HG02763 (cell line): Measurements from ENCODE around the gene SPTBN4.
"Not testable (repeated sequence)": the region's sequence is repeated elsewhere in the genome, so short reads cannot be mapped to it uniquely, and the experiment has no call there.

Experiments used
- ATAC-seq: cut with Tn5 transposase; IDR thresholded peaks from one replicate; pipeline ENCODE4 v1.9.1; 2021; ENCODE audit warnings: mild to moderate bottlenecking, moderate library complexity; ENCODE audit not compliant: unreplicated experiment

Gene SPTBN4

DNA sequence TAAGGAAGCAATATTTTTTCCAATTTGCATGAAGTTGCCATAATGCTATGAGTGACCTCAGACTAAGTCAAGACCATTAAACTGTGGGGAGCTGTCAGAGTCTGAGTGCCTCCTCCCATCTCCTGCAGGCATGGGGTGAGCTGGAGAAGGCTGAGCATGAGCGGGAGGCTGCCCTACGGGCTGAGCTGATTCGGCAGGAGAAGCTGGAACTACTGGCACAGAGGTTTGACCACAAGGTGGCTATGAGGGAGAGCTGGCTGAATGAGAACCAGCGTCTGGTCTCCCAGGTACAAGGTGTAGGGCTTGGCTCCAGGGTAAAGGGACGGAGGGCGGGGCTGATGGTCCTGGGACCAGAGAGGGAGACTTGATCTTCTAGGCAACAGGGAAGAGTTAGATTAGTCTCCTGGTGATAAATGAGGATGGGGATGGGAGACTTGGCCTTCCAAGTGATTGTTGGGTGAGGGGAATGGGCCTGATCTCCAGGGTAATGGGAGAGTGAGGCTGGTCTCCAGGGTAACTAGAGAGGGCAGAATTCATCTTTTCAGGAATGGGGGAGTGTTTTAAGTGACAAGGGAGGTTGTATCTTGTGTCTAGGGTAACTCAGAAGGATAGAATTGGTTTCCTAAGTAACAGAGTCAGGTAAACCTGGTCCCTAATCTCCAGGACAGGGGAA is 36.0 kb downstream of the SPTBN4 start:
- no peak for ATAC-seq

DNA sequence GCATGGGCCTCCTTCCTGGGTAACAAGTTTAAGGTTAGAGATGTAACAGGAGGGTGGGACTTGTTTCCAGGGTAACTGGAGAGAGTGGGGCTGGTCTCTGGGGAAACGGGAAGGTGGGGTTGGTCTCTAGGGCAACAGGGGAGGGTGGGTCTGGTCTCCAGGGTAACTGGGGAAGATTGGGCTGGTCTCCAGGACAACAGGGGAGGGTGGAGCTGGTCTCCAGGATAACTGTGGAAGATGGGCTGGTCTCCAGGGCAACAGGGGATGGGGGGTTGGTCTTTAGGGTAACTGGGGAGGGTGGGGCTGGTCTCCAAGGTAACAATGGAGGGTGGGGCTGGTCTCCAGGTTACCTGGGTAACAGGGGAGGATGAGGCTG is 36.5 kb downstream of the SPTBN4 start:
- ATAC-seq = no peak

DNA sequence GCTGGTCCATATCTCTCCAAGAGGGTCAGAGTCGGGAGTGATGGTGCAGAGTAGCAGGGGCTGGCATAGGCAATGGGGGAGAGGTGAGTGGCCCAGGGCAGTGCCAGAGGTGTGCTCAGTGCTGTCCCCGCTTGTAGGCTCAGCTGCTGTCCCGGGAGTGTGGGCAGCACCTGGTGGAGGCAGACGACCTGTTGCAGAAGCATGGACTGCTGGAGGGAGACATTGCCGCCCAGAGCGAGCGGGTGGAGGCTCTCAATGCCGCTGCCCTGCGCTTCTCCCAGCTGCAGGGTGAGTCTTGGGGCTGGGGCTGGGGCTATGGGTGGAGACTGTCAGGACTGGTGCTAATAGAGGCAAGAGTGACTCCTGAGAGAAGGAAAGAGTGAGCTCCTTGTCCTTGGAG is 39.3 kb downstream of the SPTBN4 start:
- no peak for ATAC-seq

DNA sequence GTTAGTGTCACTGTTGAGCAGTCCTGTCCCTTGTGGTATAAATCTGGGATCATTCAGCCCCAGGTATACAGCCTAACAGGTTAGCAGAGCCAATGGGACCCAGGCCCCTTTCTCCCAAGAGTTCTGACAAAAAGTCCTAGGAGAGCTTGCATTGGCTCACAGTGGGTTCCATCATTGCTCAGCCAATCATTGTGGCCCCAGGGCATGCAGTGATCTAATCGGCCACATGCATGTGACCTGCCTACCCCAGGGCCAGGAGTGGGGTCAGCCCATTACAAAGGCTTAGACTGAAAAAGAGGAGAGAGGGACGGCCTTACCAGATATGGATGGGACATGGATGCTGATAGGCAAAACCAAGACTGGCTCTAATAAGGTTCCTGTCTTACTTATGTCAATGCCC is 41.1 kb downstream of the SPTBN4 start:
- no peak for ATAC-seq

DNA sequence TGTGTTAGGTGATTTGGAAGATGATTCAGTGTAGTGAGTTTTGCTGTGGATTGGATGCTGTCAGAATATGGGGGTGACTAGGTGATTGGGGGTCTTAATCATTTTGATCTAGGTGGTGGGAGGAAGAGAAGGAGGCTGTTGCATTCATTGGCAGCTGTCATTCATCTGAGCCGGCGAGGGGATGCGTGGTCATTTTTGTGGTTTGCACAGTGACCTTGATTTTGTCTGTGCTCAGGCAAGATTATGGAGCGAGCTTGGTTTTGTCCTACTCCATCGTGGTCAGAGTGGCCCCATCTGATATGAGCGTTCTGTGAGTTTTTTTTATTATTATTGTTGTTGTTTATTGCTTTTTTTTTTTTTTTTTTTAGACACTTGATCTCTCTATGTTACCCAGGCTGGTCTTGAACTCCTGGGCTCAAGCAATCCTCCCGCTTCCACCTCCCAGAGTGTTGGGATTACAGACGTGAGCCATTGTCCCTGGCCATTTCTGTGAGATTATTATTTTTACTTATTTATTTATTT is 42.0 kb downstream of the SPTBN4 start:
- ATAC-seq = no peak

DNA sequence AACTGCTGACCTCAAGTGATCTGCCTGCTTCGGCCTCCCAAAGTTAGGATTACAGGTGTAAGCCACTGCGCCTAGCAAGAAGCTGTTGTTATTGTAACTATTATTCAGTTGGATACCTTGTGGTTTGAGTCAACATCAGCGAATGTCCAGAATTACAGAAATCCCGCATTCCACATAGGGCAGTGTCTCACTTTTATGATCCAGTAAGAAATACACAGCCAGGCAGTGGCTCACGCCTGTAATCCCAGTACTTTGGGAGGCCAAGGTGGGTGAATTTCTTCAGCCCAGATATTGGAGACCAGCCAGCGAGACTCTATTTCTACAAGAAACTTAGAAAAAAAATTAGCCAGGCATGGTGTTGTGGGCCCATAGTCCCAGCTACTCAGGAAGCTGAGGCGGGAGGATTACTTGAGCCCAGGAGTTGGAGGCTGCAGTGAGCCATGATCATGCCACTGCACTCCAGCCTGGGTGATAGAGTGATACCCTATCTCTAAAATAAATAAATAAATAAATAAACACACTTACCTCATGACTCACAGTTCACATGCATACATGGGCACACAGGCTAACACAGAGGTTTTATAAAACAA is 43.8 kb downstream of the SPTBN4 start:
- no peak for ATAC-seq

DNA sequence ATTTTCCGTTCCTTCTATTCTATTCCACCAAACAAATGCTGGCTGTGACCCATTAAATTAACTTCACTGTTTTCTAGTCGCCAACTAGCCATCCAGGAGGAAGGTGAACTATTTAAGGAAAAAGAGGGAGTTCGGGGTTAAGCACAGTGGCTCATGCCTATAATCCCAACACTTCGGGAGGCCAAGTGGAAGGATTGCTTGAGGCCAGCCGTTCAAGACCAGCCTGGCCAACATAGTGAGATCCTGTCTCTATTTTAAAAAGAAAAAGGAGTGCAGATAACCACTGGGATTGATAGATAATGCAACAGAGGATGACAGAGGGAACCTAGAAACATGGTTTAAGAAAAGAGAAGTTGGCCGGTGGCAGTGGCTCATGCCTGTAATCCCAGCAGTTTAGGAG is 44.7 kb downstream of the SPTBN4 start:
- ATAC-seq = no peak

DNA sequence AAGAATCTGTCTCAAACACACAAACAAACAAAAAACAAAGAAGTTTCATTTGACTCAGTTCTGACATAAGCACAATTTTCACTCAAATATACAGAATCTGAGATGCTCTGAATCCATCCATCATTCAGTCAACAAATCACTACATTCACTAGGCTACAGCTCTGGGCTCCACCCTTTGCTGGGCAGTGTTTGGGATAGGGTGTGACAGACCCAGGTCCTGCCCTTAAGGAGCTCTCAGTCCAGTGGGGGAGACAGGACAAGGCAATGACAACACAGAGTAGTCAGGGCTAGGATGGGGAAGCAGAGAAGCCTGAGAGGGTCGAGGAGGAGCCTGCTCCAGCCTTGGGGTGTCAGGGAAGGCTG is 45.3 kb downstream of the SPTBN4 start:
- ATAC-seq = no peak

DNA sequence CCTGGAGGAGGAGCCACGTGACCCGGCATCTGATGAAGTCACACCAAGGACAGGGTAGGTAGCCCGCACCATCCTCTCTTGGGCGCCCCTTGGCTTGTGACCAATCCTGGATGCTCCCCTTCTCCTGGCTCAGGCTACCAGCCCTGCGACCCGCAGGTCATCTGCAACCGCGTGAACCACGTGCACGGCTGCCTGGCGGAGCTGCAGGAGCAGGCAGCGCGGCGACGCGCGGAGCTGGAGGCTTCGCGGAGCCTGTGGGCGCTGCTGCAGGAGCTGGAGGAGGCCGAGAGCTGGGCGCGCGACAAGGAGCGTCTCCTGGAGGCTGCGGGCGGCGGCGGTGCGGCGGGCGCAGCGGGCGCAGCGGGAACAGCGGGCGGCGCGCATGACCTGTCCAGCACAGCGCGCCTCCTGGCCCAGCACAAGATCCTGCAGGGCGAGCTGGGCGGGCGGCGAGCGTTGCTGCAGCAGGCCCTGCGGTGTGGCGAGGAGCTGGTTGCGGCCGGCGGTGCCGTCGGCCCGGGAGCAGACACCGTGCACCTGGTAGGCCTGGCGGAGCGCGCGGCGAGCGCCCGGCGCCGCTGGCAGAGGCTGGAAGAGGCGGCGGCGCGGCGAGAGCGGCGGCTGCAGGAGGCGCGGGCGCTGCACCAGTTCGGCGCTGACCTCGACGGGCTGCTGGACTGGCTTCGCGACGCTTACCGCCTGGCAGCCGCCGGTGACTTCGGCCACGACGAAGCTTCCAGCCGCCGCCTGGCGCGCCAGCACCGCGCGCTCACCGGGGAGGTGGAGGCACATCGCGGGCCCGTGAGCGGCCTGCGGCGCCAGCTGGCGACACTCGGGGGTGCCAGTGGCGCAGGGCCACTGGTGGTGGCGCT is 45.9 kb downstream of the SPTBN4 start:
- no peak for ATAC-seq

DNA sequence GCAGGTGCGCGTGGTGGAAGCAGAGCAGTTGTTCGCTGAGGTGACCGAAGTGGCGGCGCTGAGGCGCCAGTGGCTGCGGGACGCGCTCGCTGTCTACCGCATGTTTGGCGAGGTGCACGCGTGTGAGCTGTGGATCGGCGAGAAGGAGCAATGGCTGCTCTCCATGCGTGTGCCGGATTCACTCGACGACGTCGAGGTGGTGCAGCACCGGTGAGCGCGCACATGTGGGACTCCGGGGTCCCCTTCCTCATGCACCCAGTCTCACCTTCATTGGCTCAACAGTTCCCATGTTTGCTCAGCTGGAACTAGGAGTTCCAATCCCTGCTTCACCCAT is 46.5 kb downstream of the SPTBN4 start:
- ATAC-seq = no peak

DNA sequence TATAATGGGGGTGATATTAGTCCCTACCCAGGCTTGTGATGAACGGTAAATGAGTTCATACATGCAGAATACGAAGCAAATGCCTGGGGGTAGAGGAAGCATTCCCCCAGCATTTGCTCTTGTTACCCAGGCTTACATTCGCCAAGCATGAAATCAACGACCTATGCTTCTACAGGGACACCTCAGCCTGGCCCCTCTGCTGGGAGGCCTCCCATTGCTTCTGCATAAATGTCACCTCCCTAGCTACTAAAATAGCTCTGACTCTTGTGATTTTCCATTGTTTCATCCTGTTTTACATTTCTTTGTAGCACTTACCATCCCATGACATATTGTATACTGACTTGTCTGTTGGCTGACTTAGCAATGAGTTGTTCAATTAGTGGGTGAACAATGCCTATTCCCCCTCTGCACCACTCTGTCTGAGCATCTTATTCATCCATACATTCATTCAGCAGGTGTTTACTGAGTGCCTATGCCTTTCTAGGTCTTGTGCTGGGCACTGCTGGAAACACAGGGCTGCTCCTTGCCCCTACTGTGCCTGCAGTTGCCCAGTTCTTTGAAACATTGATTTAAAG is 47.0 kb downstream of the SPTBN4 start:
- no peak for ATAC-seq

DNA sequence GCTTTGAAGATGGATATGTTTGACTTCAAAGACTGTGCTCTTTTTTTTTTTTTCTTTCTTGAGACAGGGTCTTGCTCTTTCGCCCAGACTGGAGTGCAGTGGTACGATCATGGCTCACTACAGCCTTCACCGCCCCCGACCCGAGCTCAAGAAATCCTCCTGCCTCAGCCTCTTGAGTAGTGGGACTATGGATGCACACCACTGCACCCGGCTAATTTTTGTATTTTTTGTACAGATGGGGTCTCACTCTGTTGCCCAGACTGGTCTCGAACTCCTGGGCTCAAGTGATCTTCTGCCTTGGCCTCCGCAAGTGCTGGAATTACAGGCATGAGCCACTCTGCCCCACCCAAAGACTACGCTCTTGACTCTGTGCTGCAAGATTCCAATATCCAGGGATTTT is 50.4 kb downstream of the SPTBN4 start:
- ATAC-seq = no peak

DNA sequence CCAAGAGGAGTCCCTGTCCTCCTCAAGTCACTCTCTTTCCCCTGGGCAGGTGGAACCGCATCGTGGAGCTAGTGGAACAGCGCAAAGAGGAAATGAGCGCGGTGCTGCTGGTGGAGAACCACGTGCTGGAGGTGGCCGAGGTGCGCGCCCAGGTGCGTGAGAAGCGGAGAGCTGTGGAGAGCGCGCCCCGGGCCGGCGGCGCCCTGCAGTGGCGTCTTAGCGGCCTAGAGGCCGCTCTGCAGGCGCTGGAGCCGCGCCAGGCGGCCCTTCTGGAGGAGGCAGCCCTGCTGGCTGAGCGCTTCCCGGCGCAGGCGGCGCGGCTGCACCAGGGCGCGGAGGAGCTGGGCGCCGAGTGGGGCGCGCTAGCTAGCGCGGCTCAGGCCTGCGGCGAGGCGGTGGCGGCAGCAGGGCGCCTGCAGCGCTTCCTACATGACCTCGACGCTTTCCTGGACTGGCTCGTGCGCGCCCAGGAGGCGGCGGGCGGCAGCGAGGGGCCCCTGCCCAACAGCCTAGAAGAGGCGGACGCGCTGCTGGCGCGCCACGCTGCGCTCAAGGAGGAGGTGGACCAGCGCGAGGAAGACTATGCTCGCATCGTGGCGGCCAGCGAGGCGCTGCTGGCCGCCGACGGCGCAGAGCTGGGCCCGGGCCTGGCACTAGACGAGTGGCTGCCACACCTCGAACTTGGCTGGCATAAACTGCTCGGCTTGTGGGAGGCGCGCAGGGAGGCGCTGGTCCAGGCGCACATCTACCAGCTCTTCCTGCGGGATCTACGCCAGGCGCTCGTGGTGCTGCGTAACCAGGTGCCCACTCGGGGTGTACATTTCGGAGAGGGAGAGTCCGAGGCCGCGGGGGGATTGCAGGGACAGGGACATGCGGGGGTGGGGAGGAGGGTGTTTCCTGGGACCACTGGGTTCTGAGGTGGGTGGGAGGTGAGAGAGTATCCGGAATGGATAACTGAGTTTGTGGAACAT is 52.8 kb downstream of the SPTBN4 start:
- ATAC-seq = no peak

DNA sequence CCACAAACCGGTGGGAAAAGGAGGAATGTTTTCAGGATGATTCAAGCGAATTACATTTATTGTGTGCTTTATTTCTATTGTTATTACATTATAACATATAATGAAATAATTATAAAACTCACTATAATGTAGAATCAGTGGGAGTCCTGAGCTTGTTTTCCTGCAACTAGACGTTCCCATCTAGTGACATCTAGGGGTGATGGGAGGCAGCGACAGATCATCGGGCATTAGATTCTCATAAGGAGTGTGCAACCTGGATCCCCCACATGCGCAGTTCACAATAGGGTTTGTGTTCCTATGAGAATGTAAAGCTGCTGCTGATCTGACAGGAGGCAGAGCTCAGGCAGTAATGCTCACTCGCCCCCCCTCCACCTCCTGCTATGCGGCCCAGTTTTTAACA is 54.5 kb downstream of the SPTBN4 start:
- no peak for ATAC-seq

DNA sequence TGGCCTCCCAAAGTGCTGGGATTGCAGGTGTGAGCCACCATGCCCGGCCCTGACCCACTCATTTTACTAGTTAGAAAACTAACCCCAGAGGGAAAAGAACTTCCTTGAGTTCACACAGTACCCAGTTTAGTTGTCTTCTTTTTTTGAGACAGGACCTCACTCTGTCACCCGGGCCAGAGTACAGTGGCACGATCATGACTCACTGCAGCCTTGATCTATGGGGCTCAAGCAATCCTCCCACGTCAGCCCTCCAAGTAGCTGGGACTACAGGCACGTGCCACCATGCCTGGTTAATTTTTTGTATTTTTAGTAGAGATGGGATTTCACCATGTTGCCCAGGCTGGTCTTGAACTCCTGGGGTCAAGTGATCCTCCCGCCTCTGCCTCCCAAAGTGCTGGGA is 55.1 kb downstream of the SPTBN4 start:
- not testable (repeated sequence) for ATAC-seq

DNA sequence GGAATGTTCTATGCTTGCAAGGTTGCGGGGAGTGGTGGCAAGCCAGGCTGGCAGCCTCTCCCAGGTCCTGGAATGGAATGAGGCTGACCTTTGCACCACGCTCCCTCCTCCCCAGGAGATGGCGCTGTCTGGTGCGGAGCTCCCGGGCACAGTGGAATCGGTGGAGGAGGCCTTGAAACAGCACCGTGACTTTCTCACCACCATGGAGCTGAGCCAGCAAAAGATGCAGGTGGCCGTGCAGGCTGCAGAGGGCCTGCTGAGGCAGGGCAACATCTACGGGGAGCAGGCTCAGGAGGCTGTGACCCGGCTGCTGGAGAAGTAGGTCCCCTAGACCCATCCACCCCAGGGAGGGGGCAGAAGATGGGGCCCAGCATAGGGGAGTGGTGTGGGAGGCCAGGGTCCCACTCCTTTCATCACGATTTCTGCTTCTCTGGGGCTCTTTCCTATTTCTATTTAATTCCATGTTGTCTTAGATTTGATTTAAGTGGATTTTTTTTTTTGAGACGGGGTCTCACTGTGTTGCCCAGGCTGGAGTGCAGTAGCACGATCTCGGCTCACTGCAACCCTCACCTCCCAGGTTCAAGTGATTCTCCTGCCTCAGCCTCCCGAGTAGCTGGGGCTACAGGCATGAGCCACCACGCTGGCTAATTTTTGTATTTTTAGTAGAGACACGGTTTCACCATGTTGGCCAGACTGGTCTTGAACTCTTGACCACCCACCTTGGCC is 56.7 kb downstream of the SPTBN4 start:
- ATAC-seq = no peak

DNA sequence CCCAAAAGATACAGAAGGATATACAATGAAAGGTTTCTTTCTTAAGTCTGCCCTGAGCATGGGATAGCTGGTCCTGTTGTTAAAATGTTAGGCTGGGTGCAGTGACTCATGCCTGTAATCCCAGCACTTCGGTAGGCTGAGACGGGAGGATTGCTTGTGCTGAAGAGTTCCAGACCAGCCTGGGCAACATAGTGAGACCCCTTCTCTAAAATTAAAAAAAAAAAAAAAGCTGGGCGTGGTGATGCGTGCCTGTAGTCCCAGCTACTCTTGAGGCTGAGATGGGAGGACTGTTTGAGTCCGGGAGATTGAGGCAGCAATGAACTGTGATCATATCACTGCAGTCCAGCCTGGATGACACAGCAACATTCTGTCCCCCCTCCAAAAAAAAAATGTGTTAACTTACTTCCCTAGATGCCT is 57.3 kb downstream of the SPTBN4 start:
- no peak for ATAC-seq

DNA sequence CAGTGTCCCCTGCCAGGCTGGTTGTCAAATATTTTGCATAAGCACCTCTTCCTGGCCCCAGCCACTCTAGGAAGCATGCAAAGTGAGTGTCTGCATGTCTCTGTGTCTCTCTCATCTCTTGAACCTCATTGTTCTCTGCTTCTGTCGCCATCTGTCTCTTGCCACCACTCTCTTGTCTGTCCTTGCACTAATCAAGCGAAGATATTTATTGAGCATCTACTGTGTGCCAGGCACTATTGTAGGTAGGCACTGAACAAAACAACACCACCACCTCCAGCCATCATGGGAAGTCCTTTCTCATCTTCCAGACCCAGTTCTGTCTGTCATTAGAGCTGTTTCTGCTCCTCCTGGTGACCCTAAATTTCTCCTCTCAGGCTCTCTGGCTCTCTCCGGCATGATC is 57.9 kb downstream of the SPTBN4 start:
- ATAC-seq = no peak

DNA sequence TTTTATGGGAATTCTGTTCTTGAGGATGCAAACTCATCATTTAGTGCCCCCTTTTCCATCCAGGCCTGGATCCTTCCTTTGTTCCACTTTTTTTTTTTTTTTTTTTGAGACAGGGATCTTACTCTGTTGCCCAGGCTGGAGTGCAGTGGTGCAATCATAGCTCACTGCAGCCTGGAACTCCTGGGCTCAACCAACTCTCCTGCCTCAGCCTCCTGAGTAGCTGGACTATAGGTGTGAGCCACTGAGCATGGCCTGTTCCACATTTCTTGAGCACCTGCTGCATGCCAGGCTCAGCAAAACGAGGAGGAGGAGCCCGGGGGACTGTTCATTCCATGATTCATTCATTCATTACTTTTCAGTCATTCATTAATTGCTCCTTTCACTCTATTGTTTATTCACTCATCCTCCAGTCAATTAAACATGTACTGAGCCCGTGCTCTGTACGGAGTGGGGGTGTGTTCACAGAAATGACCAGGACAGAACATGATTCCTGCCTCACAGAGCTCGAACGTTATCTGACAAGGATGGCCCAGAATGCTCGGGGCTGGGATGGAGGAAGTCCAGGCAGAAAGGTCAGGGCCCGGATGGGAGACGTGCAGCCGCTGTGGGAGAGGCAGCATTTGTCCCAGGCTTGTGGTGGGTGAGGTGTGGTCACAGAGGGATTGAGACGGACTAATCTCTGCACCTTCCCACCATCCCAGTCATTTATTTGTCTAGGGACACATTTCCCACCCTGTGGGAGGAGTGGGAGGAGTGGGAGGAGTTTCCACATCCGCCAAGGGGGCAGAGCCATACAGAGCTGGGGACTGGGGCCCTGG is 58.6 kb downstream of the SPTBN4 start:
- ATAC-seq = no peak
